ENCODE data around the gene ARFGAP3.

The ARFGAP3 gene

GRCh38 chr22:42856865-42857704 lies at the start of gene ARFGAP3:
TSS of gene ARFGAP3 (minus strand) at chr22:42857273. CDS start at chr22:42857182, 91 bp downstream.
- DNase-seq, result peak; percentile 81

GRCh38 chr22:42905702-42906183 lies 48.7 kb upstream of the ARFGAP3 start:
- no peak for DNase-seq

GRCh38 chr22:42905217-42905616 lies 48.1 kb upstream of the ARFGAP3 start:
- no peak for DNase-seq

GRCh38 chr22:42904050-42904449 lies 47.0 kb upstream of the ARFGAP3 start:
- no peak for DNase-seq

GRCh38 chr22:42902875-42903510 lies 45.9 kb upstream of the ARFGAP3 start:
- no peak for DNase-seq

- DNase-seq, result no peak
These were observed 44.9 kb upstream of the ARFGAP3 start for GRCh38 chr22:42901790-42902508.

GRCh38 chr22:42897960-42898359 lies 40.9 kb upstream of the ARFGAP3 start:
- no peak for DNase-seq

- no peak for DNase-seq
These were observed 38.5 kb upstream of the ARFGAP3 start for GRCh38 chr22:42895541-42895981.

GRCh38 chr22:42895087-42895486 lies 38.0 kb upstream of the ARFGAP3 start:
- DNase-seq, result no peak

- DNase-seq, result no peak
These were observed 36.5 kb upstream of the ARFGAP3 start for GRCh38 chr22:42893371-42894150.

- no peak for DNase-seq
These were observed 35.7 kb upstream of the ARFGAP3 start for GRCh38 chr22:42892571-42893316.

GRCh38 chr22:42892156-42892555 lies 35.1 kb upstream of the ARFGAP3 start:
- DNase-seq, result no peak

- DNase-seq, result no peak
These were observed 34.6 kb upstream of the ARFGAP3 start for GRCh38 chr22:42891696-42892095.

GRCh38 chr22:42891008-42891407 lies 33.9 kb upstream of the ARFGAP3 start:
- DNase-seq, result no peak

- DNase-seq, result no peak
These were observed 32.2 kb upstream of the ARFGAP3 start for GRCh38 chr22:42889304-42889703.

GRCh38 chr22:42887523-42888507 lies 30.7 kb upstream of the ARFGAP3 start:
- no peak for DNase-seq

- DNase-seq, result no peak
These were observed 30.0 kb upstream of the ARFGAP3 start for GRCh38 chr22:42887120-42887519.

- DNase-seq, result no peak
These were observed 28.4 kb upstream of the ARFGAP3 start for GRCh38 chr22:42885446-42885845.

GRCh38 chr22:42884616-42885375 lies 27.7 kb upstream of the ARFGAP3 start:
- no peak for DNase-seq

GRCh38 chr22:42883970-42884369 lies 26.9 kb upstream of the ARFGAP3 start:
- no peak for DNase-seq

All from NCI-H1105 (cell line).